HuH-7.5 (cell line): ENCODE measurements around the gene LIPE.

ENCODE experiments used
- DNase-seq: peaks from one replicate; pipeline ENCODE4 v3.0.0; 2011; ENCODE audit warnings: low spot score

The LIPE gene

GRCh38 chr19:42352301-42353259 lies 74.6 kb downstream of the LIPE start:
- DNase-seq = no peak
